WTC11 (cell line): ENCODE data around the gene CCSER1. TPM values are rescaled to one million over a fixed set of nuclear protein-coding genes. Genes with fewer than 3 reads are reported as not detected.

Source experiments
- ATAC-seq: fragments of 200-7000 bp; cut with Tn5 transposase; 2 replicates; pipeline ENCODE4 v1.10.0; 2021; ENCODE audit warnings: mild to moderate bottlenecking, moderate library complexity
- CTCF ChIA-PET: fragments of 300-600 bp; sonication (Branson Sonifier 250); formaldehyde crosslinking; loops from one replicate; lab custom pipeline; 2021; ENCODE audit warnings: antibody characterized with exemption; lab: Charles Lee
- POLR2A ChIA-PET: fragments of 350-600 bp; sonication (Branson Sonifier 250); formaldehyde crosslinking; loops from one replicate; lab custom pipeline; 2021; ENCODE audit warnings: antibody characterized with exemption; lab: Charles Lee
- DNase-seq: peaks from one replicate; pipeline ENCODE4 v3.0.0; 2021; ENCODE audit warnings: low spot score
- H3K27ac Mint-ChIP-seq: 2 replicates; pipeline ENCODE4 v1.8.0; 2021; ENCODE audit warnings: mixed read lengths
- H3K27me3 Mint-ChIP-seq: 2 replicates; pipeline ENCODE4 v1.8.0; 2021; ENCODE audit warnings: low read depth, mild to moderate bottlenecking, moderate library complexity, mixed read lengths
- H3K36me3 Mint-ChIP-seq: 2 replicates; pipeline ENCODE4 v1.8.0; 2021; ENCODE audit warnings: mixed read lengths
- H3K4me1 Mint-ChIP-seq: 2 replicates; pipeline ENCODE4 v1.8.0; 2022; ENCODE audit warnings: mixed read lengths
- H3K4me3 Mint-ChIP-seq: 2 replicates; pipeline ENCODE4 v1.8.0; 2021; ENCODE audit warnings: mild to moderate bottlenecking, moderate library complexity, mixed read lengths
- H3K9me3 Mint-ChIP-seq: 2 replicates; pipeline ENCODE4 v1.8.0; 2021; ENCODE audit warnings: mixed read lengths
- AR ChIP-seq: fragments of 250-450 bp; sonication (Bioruptor Pico); IDR thresholded peaks from 2 replicates; pipeline ENCODE4 v1.9.0; 2021; ENCODE audit warnings: mild to moderate bottlenecking
- FOXJ3 ChIP-seq: sonication (generic); formaldehyde crosslinking; IDR thresholded peaks from 2 replicates; pipeline ENCODE4 v1.9.0; 2021; ENCODE audit warnings: missing genetic modification reagents, mild to moderate bottlenecking, borderline replicate concordance
- FOXP4 ChIP-seq: sonication (generic); formaldehyde crosslinking; IDR thresholded peaks from 2 replicates; pipeline ENCODE4 v1.8.0; 2022; ENCODE audit warnings: mild to moderate bottlenecking, missing genetic modification reagents
- IRF1 ChIP-seq: sonication (generic); formaldehyde crosslinking; IDR thresholded peaks from 2 replicates; pipeline ENCODE4 v1.8.0; 2023; ENCODE audit warnings: missing genetic modification reagents
- MXD4 ChIP-seq: fragments of 250-450 bp; sonication (Bioruptor Pico); IDR thresholded peaks from 2 replicates; pipeline ENCODE4 v1.8.0; 2021; ENCODE audit warnings: mild to moderate bottlenecking, moderate library complexity, borderline replicate concordance
- NFYB ChIP-seq: sonication (generic); formaldehyde crosslinking; conservative IDR thresholded peaks from 2 replicates; pipeline ENCODE4 v1.8.0; 2022; ENCODE audit warnings: low read depth, missing genetic modification reagents
- PREB ChIP-seq: sonication (generic); formaldehyde crosslinking; IDR thresholded peaks from 2 replicates; pipeline ENCODE4 v1.8.1; 2022; ENCODE audit warnings: mild to moderate bottlenecking, missing genetic modification reagents, moderate library complexity, borderline replicate concordance
- SOX15 ChIP-seq: fragments of 250-450 bp; sonication (Bioruptor Pico); IDR thresholded peaks from 2 replicates; pipeline ENCODE4 v1.9.0; 2021; ENCODE audit warnings: mild to moderate bottlenecking
- SP1 ChIP-seq: sonication (generic); formaldehyde crosslinking; conservative IDR thresholded peaks from 2 replicates; pipeline ENCODE4 v1.8.1; 2022; ENCODE audit warnings: missing genetic modification reagents
- STAT6 ChIP-seq: sonication (generic); formaldehyde crosslinking; conservative IDR thresholded peaks from 2 replicates; pipeline ENCODE4 v1.8.1; 2023; ENCODE audit warnings: mild to moderate bottlenecking, low read depth, missing genetic modification reagents, moderate library complexity
- TCF7 ChIP-seq: sonication (generic); formaldehyde crosslinking; IDR thresholded peaks from 2 replicates; pipeline ENCODE4 v1.8.0; 2022; ENCODE audit warnings: mild to moderate bottlenecking, low read depth, missing genetic modification reagents, moderate library complexity
- TEAD1 ChIP-seq: sonication (generic); formaldehyde crosslinking; IDR thresholded peaks from 2 replicates; pipeline ENCODE4 v1.8.0; 2022; ENCODE audit warnings: mild to moderate bottlenecking, missing genetic modification reagents
- TEAD4 ChIP-seq: sonication (generic); formaldehyde crosslinking; IDR thresholded peaks from 2 replicates; pipeline ENCODE4 v1.8.0; 2022; ENCODE audit warnings: mild to moderate bottlenecking, missing genetic modification reagents
- USF1 ChIP-seq: sonication (generic); formaldehyde crosslinking; IDR thresholded peaks from 2 replicates; pipeline ENCODE4 v1.8.0; 2022; ENCODE audit warnings: mild to moderate bottlenecking, missing genetic modification reagents
- ZBTB21 ChIP-seq: sonication (generic); formaldehyde crosslinking; IDR thresholded peaks from 2 replicates; pipeline ENCODE4 v1.8.1; 2023; ENCODE audit warnings: mild to moderate bottlenecking, missing genetic modification reagents, borderline replicate concordance
- ZNF423 ChIP-seq: fragments of 250-450 bp; sonication (Bioruptor Pico); IDR thresholded peaks from 2 replicates; pipeline ENCODE4 v2.1.2; 2022; ENCODE audit warnings: mild to moderate bottlenecking, moderate library complexity
- ZNF532 ChIP-seq: fragments of 250-450 bp; sonication (Bioruptor Pico); IDR thresholded peaks from 2 replicates; pipeline ENCODE4 v1.9.0; 2021; ENCODE audit warnings: mild to moderate bottlenecking, borderline replicate concordance
- total RNA-seq: library from RNA; stranded (reverse); gene quantifications from 3 replicates; pipeline ENCODE4 v1.2.3, GENCODE V29; 2021

Gene CCSER1
- total RNA-seq, 1 experiment from 2014 or later = 0.87 TPM

- peaks cover 23% of the 10 kb centered on the region for H3K4me1 Mint-ChIP-seq
Measured at GRCh38 chr4:90906239-90906638, 779.0 kb downstream of the CCSER1 start.

More at GRCh38 chr4:90906239-90906638, 779.0 kb downstream of the CCSER1 start:
- H3K27ac Mint-ChIP-seq = no peak overlapping the region
- no peak for TF ChIP-seq MXD4 (CRISPR knock-in tag)
- no peak for TF ChIP-seq AR
- TF ChIP-seq PREB (CRISPR knock-in tag) = no peak
- no peak for TF ChIP-seq IRF1
- no peak for TF ChIP-seq FOXJ3 (CRISPR knock-in tag)
- TF ChIP-seq NFYB (CRISPR knock-in tag) = no peak
- no peak for TF ChIP-seq TEAD4 (CRISPR knock-in tag)
- TF ChIP-seq SOX15 (CRISPR knock-in tag) = no peak
- no peak for TF ChIP-seq SP1 (CRISPR knock-in tag)
- TF ChIP-seq USF1 = no peak
- TF ChIP-seq STAT6 (CRISPR knock-in tag) = no peak
- no peak for TF ChIP-seq ZBTB21 (CRISPR knock-in tag)
- TF ChIP-seq FOXP4 = no peak
- TF ChIP-seq ZNF532 (CRISPR knock-in tag) = no peak
- TF ChIP-seq TCF7 (CRISPR knock-in tag) = no peak
- no peak for TF ChIP-seq ZNF423 (CRISPR knock-in tag)
- TF ChIP-seq TEAD1 (CRISPR knock-in tag) = no peak
- TF ChIP-seq, all 79 proteins: peak for 0
- H3K27me3 Mint-ChIP-seq = no peaks in the 10 kb centered on the region
- H3K4me3 Mint-ChIP-seq = no peak overlapping the region
- ATAC-seq = no peak
- peaks cover 26% of the 10 kb centered on the region for H3K9me3 Mint-ChIP-seq
- H3K36me3 Mint-ChIP-seq = peaks cover 20% of the 10 kb centered on the region
- ChIA-PET POLR2A (no interaction called here), CTCF (no interaction called here)
- DNase-seq = no peak
